OCI-M2 (cell line): ENCODE measurements around the gene CDPF1.

Source experiments
- DNase-seq: peaks from one replicate; lab custom pipeline; 2025; ENCODE audit not compliant: unreplicated experiment; lab: John Stamatoyannopoulos, UW

The CDPF1 gene

GRCh38 chr22:46259374-46259773, 9.3 kb upstream of the CDPF1 start:
- DNase-seq, result no peak

GRCh38 chr22:46256358-46256958, 6.4 kb upstream of the CDPF1 start:
- DNase-seq, result no peak

GRCh38 chr22:46251816-46252380, 1.8 kb upstream of the CDPF1 start:
- DNase-seq, result no peak

- no peak for DNase-seq
Measured at GRCh38 chr22:46251266-46251665, 1.2 kb upstream of the CDPF1 start.

- no peak for DNase-seq
Measured at GRCh38 chr22:46250783-46251125, 661 bp upstream of the CDPF1 start.

- DNase-seq, result no peak
Measured at GRCh38 chr22:46247443-46247975, 2.6 kb downstream of the CDPF1 start.

- no peak for DNase-seq
Measured at GRCh38 chr22:46246178-46246577, 3.9 kb downstream of the CDPF1 start.

- DNase-seq, result no peak
Measured at GRCh38 chr22:46245511-46245910, 4.6 kb downstream of the CDPF1 start.

GRCh38 chr22:46244771-46245170, 5.3 kb downstream of the CDPF1 start:
- no peak for DNase-seq

- no peak for DNase-seq
Measured at GRCh38 chr22:46242076-46242475, 8.0 kb downstream of the CDPF1 start.

GRCh38 chr22:46241396-46242007, 8.6 kb downstream of the CDPF1 start:
- DNase-seq, result no peak

GRCh38 chr22:46240907-46241306, 9.2 kb downstream of the CDPF1 start:
- DNase-seq, result no peak

- DNase-seq, result no peak
Measured at GRCh38 chr22:46240506-46240905, 9.6 kb downstream of the CDPF1 start.

GRCh38 chr22:46240073-46240472, 10.0 kb downstream of the CDPF1 start:
- no peak for DNase-seq

GRCh38 chr22:46239261-46240048, 10.6 kb downstream of the CDPF1 start:
- no peak for DNase-seq

- no peak for DNase-seq
Measured at GRCh38 chr22:46238541-46238940, 11.6 kb downstream of the CDPF1 start.

GRCh38 chr22:46237453-46238124, 12.5 kb downstream of the CDPF1 start:
- no peak for DNase-seq

GRCh38 chr22:46234969-46235368, 15.1 kb downstream of the CDPF1 start:
- no peak for DNase-seq

GRCh38 chr22:46233231-46233630, 16.9 kb downstream of the CDPF1 start:
- no peak for DNase-seq

- DNase-seq, result no peak
Measured at GRCh38 chr22:46230262-46230901, 19.7 kb downstream of the CDPF1 start.

- DNase-seq, result no peak
Measured at GRCh38 chr22:46229701-46230100, 20.4 kb downstream of the CDPF1 start.
